HepG2 (cell line): ENCODE results near the gene B9D2. TPM values are rescaled to one million over a fixed set of nuclear protein-coding genes. Genes with fewer than 3 reads are reported as not detected.

Experiments used
- CERS6 ChIP-seq: sonication (generic); formaldehyde crosslinking; IDR thresholded peaks from 2 replicates; pipeline ENCODE4 v1.5.0; 2020; ENCODE audit warnings: missing genetic modification reagents
- CREBL2 ChIP-seq: sonication (generic); formaldehyde crosslinking; IDR thresholded peaks from 2 replicates; pipeline ENCODE4 v1.8.1; 2023; ENCODE audit warnings: missing genetic modification reagents, mild to moderate bottlenecking, borderline replicate concordance
- FLYWCH1 ChIP-seq: sonication (generic); formaldehyde crosslinking; IDR thresholded peaks from 2 replicates; pipeline ENCODE4 v1.8.1; 2023; ENCODE audit warnings: mild to moderate bottlenecking, missing genetic modification reagents
- IKZF1 ChIP-seq: fragments of 450-650 bp; IDR thresholded peaks from 2 replicates; pipeline ENCODE4 v1.7.1; 2016
- JARID2 ChIP-seq: sonication (generic); formaldehyde crosslinking; IDR thresholded peaks from 2 replicates; pipeline ENCODE4 v1.8.1; 2023; ENCODE audit warnings: missing genetic modification reagents, inconsistent platforms; ENCODE audit not compliant: insufficient replicate concordance
- KDM2A ChIP-seq: sonication (generic); formaldehyde crosslinking; IDR thresholded peaks from 2 replicates; pipeline ENCODE4 v1.4.0; 2020; ENCODE audit warnings: low read depth, missing genetic modification reagents, borderline replicate concordance
- MATR3 ChIP-seq: sonication (generic); formaldehyde crosslinking; IDR thresholded peaks from 2 replicates; pipeline ENCODE4 v1.4.0; 2020; ENCODE audit warnings: missing genetic modification reagents
- MEIS2 ChIP-seq: sonication (generic); formaldehyde crosslinking; IDR thresholded peaks from 2 replicates; pipeline ENCODE4 v1.9.0; 2021; ENCODE audit warnings: mild to moderate bottlenecking, missing genetic modification reagents
- NFE2 ChIP-seq: sonication (generic); formaldehyde crosslinking; IDR thresholded peaks from 2 replicates; pipeline ENCODE4 v1.4.0; 2020; ENCODE audit warnings: missing genetic modification reagents
- PAWR ChIP-seq: sonication (generic); formaldehyde crosslinking; IDR thresholded peaks from 2 replicates; pipeline ENCODE4 v1.4.0; 2020; ENCODE audit warnings: missing genetic modification reagents, mild to moderate bottlenecking, borderline replicate concordance
- RAD21 ChIP-seq: fragments of 450-650 bp; formaldehyde crosslinking; IDR thresholded peaks from 2 replicates; pipeline ENCODE4 v1.5.0; 2020; ENCODE audit warnings: mild to moderate bottlenecking
- SETDB1 ChIP-seq: sonication (generic); formaldehyde crosslinking; IDR thresholded peaks from 2 replicates; pipeline ENCODE4 v1.5.1; 2020; ENCODE audit warnings: missing genetic modification reagents, mild to moderate bottlenecking, borderline replicate concordance
- SRSF4 ChIP-seq: fragments of 200-400 bp; formaldehyde crosslinking; IDR thresholded peaks from one replicate; pipeline ENCODE4 v1.6.1; 2018; ENCODE audit warnings: mild to moderate bottlenecking, low read depth, low read length, moderate library complexity; ENCODE audit not compliant: poor library complexity, severe bottlenecking
- ZFAT ChIP-seq: sonication (generic); formaldehyde crosslinking; conservative IDR thresholded peaks from 2 replicates; pipeline ENCODE4 v1.8.1; 2023; ENCODE audit warnings: missing genetic modification reagents, inconsistent platforms
- ZNF10 ChIP-seq: sonication (generic); formaldehyde crosslinking; IDR thresholded peaks from 2 replicates; pipeline ENCODE4 v1.4.0; 2020; ENCODE audit warnings: mild to moderate bottlenecking, low read depth, missing genetic modification reagents, borderline replicate concordance
- ZNF121 ChIP-seq: sonication (generic); formaldehyde crosslinking; IDR thresholded peaks from 2 replicates; pipeline ENCODE4 v1.5.0; 2020; ENCODE audit warnings: mild to moderate bottlenecking, missing genetic modification reagents
- ZNF138 ChIP-seq: sonication (generic); formaldehyde crosslinking; IDR thresholded peaks from 2 replicates; pipeline ENCODE4 v1.5.0; 2020; ENCODE audit warnings: mild to moderate bottlenecking, low read depth, missing genetic modification reagents
- ZNF205 ChIP-seq: IDR thresholded peaks from 2 replicates; pipeline ENCODE4 v1.6.1; 2018; ENCODE audit warnings: missing biosample characterization, missing genetic modification reagents
- ZNF274 ChIP-seq: sonication (generic); formaldehyde crosslinking; IDR thresholded peaks from 2 replicates; pipeline ENCODE4 v1.5.1; 2020; ENCODE audit warnings: mild to moderate bottlenecking, missing genetic modification reagents
- ZNF556 ChIP-seq: sonication (generic); formaldehyde crosslinking; IDR thresholded peaks from 2 replicates; pipeline ENCODE4 v1.4.0; 2020; ENCODE audit warnings: mild to moderate bottlenecking, missing genetic modification reagents, borderline replicate concordance
- ZNF670 ChIP-seq: sonication (generic); formaldehyde crosslinking; IDR thresholded peaks from 2 replicates; pipeline ENCODE4 v1.8.0; 2022; ENCODE audit warnings: mild to moderate bottlenecking, missing genetic modification reagents, borderline replicate concordance
- ZNF775 ChIP-seq: sonication (generic); formaldehyde crosslinking; IDR thresholded peaks from 2 replicates; pipeline ENCODE4 v1.4.0; 2020; ENCODE audit warnings: missing genetic modification reagents, mild to moderate bottlenecking, moderate library complexity, borderline replicate concordance
- ZNF841 ChIP-seq: sonication (generic); formaldehyde crosslinking; IDR thresholded peaks from 2 replicates; pipeline ENCODE4 v1.8.1; 2023; ENCODE audit warnings: missing genetic modification reagents, borderline replicate concordance
- polyA plus RNA-seq, 8 experiments: library from polyadenylated mRNA; depleted of rRNA in 3 of 8; stranded (reverse) in 7 of 8; unstranded in 1 of 8; fragments of >200 nt; fragmentation: Illumina TruSeq in 4 of 8; extraction: Trizol in 4 of 8; gene quantifications; 2 replicates each; pipeline versions ENCODE4 v1.2.1 to v1.2.3, GENCODE V29; 2011 to 2016; ENCODE audit warnings: low read depth in 4 of 8, missing spikeins in 1 of 8, mixed read lengths in 1 of 8; ENCODE audit not compliant: insufficient read depth in 1 of 8
- total RNA-seq, 5 experiments: library from RNA; depleted of rRNA; stranded (reverse); fragments of >200 nt; fragmentation: Illumina TruSeq; extraction: Trizol; gene quantifications; 2 replicates each; pipeline ENCODE4 v1.2.3, GENCODE V29; 2016; ENCODE audit warnings: low read depth in 1 of 5
- TF ChIP-seq, protein P1 (sequence below): sonication (generic); formaldehyde crosslinking; IDR thresholded peaks from 2 replicates; pipeline ENCODE4 v1.5.1; 2020; ENCODE audit warnings: mild to moderate bottlenecking, missing genetic modification reagents, moderate library complexity
- TF ChIP-seq, protein P2 (sequence below): sonication (generic); formaldehyde crosslinking; IDR thresholded peaks from 2 replicates; pipeline ENCODE4 v1.5.1; 2020; ENCODE audit warnings: mild to moderate bottlenecking, missing genetic modification reagents, moderate library complexity

B9D2 gene
- total and polyA plus RNA-seq, 2 of the 13 experiments (the other 11 are each of a cell fraction or from before 2014, with no cell fraction given), result 3.1 to 4.4 TPM

- TF ChIP-seq ZNF138 (CRISPR knock-in tag), result no peak
- TF ChIP-seq ZNF121 (CRISPR knock-in tag), result no peak
- no peak for TF ChIP-seq ZNF274 (CRISPR knock-in tag)
- TF ChIP-seq SRSF4, result no peak
- TF ChIP-seq MEIS2 (CRISPR knock-in tag), result no peak
- TF ChIP-seq CREBL2 (CRISPR knock-in tag), result no peak
- no peak for TF ChIP-seq JARID2 (CRISPR knock-in tag)
- TF ChIP-seq RAD21 (CRISPR knock-in tag), result no peak
- TF ChIP-seq PAWR (CRISPR knock-in tag), result no peak
- no peak for TF ChIP-seq ZNF670 (CRISPR knock-in tag)
- no peak for TF ChIP-seq MATR3
- no peak for TF ChIP-seq ZNF556
- TF ChIP-seq ZFAT (CRISPR knock-in tag), result no peak
- no peak for TF ChIP-seq CERS6 (CRISPR knock-in tag)
- TF ChIP-seq ZNF10, result no peak
- TF ChIP-seq KDM2A (CRISPR knock-in tag), result peak; percentile 59; the same call in 1 of the 2 replicates
- TF ChIP-seq, protein P1, sequence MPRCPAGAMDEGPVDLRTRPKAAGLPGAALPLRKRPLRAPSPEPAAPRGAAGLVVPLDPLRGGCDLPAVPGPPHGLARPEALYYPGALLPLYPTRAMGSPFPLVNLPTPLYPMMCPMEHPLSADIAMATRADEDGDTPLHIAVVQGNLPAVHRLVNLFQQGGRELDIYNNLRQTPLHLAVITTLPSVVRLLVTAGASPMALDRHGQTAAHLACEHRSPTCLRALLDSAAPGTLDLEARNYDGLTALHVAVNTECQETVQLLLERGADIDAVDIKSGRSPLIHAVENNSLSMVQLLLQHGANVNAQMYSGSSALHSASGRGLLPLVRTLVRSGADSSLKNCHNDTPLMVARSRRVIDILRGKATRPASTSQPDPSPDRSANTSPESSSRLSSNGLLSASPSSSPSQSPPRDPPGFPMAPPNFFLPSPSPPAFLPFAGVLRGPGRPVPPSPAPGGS (CRISPR knock-in tag), result no peak
- no peak for TF ChIP-seq FLYWCH1
- TF ChIP-seq ZNF205 (CRISPR knock-in tag), result 0 out of 2 replicates have a peak, but pooled peaks have one; percentile 8
- TF ChIP-seq ZNF775 (CRISPR knock-in tag), result no peak
- no peak for TF ChIP-seq IKZF1
- TF ChIP-seq SETDB1 (CRISPR knock-in tag), result no peak
- 0 out of 2 replicates have a peak, but pooled peaks have one; percentile 56 for TF ChIP-seq NFE2
- TF ChIP-seq, protein P2, sequence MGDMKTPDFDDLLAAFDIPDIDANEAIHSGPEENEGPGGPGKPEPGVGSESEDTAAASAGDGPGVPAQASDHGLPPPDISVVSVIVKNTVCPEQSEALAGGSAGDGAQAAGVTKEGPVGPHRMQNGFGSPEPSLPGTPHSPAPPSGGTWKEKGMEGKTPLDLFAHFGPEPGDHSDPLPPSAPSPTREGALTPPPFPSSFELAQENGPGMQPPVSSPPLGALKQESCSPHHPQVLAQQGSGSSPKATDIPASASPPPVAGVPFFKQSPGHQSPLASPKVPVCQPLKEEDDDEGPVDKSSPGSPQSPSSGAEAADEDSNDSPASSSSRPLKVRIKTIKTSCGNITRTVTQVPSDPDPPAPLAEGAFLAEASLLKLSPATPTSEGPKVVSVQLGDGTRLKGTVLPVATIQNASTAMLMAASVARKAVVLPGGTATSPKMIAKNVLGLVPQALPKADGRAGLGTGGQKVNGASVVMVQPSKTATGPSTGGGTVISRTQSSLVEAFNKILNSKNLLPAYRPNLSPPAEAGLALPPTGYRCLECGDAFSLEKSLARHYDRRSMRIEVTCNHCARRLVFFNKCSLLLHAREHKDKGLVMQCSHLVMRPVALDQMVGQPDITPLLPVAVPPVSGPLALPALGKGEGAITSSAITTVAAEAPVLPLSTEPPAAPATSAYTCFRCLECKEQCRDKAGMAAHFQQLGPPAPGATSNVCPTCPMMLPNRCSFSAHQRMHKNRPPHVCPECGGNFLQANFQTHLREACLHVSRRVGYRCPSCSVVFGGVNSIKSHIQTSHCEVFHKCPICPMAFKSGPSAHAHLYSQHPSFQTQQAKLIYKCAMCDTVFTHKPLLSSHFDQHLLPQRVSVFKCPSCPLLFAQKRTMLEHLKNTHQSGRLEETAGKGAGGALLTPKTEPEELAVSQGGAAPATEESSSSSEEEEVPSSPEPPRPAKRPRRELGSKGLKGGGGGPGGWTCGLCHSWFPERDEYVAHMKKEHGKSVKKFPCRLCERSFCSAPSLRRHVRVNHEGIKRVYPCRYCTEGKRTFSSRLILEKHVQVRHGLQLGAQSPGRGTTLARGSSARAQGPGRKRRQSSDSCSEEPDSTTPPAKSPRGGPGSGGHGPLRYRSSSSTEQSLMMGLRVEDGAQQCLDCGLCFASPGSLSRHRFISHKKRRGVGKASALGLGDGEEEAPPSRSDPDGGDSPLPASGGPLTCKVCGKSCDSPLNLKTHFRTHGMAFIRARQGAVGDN, result peak; percentile 78
- TF ChIP-seq ZNF841 (CRISPR knock-in tag), result no peak
Observed at GRCh38 chr19:41323430-41324125, 40.4 kb downstream of the B9D2 start (continued).
